Erythroblast (primary cell): Measurements from ENCODE around the gene RNLS.

Experiments used
- GATA1 ChIP-seq: IDR thresholded peaks from 2 replicates; pipeline ENCODE4 v1.6.1; 2011; ENCODE audit warnings: low read depth, mild to moderate bottlenecking, control low read depth, low read length, moderate library complexity
- POLR2A ChIP-seq: IDR thresholded peaks from 2 replicates; pipeline ENCODE4 v1.6.1; 2011; ENCODE audit warnings: mild to moderate bottlenecking, low read length

DNA sequence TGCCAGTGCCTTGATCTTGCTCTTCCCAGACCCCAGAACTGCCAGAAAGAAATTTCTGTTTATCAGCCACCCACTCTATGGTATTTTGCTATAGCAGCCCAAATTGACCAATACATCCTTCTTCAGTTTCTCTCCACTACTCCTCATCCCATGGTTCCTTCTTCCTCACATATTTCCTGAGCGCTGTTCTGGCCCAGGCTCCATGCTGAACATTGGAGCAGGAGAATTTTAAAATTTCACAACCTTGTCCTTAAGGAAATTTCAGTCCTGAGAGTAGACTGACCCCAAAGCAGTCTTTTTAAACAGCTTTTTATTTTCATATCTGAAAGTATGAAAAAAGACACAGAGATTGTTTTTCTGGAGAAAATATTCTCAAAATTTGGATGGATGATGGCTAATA is 297.1 kb downstream of the RNLS start:
- no peak for TF ChIP-seq POLR2A
- TF ChIP-seq GATA1, result no peak
